PC-9 (cell line): Measurements from ENCODE around the gene PLOD3. TPM values are rescaled to one million over a fixed set of nuclear protein-coding genes. Genes with fewer than 3 reads are reported as not detected.

Experiments
- BruUV-seq: library from RNA; stranded (reverse); fragments of 400-500 nt; replicated peaks from 2 replicates; lab custom pipeline; 2021; lab: Mats Ljungman, UMichigan
- CTCF ChIA-PET: fragments of 300-600 bp; sonication (Branson Sonifier 250); formaldehyde crosslinking; loops from one replicate; lab custom pipeline; 2022; ENCODE audit warnings: antibody characterized with exemption; lab: Charles Lee
- POLR2A ChIA-PET: fragments of 300-600 bp; sonication (Branson Sonifier 250); formaldehyde crosslinking; loops from one replicate; lab custom pipeline; 2022; ENCODE audit warnings: antibody characterized with exemption; ENCODE audit not compliant: unreplicated experiment; lab: Charles Lee
- DNase-seq, 2 experiments: peaks; one replicate each; pipeline versions ENCODE4 v3.0.0 to v3.0.0-alpha.2; 2015 to 2022; ENCODE audit warnings: mixed read lengths in 1 of 2
- H2AFZ ChIP-seq: fragments of 200-600 bp; sonication (generic); 2 replicates; pipeline ENCODE4 v1.8.1; 2017; ENCODE audit warnings: antibody characterized with exemption
- H3F3A ChIP-seq: fragments of 200-600 bp; sonication (generic); 2 replicates; pipeline ENCODE4 v1.8.1; 2017; ENCODE audit warnings: antibody characterized with exemption, mild to moderate bottlenecking, low read depth; ENCODE audit not compliant: insufficient read depth
- H3K27ac ChIP-seq: fragments of 200-600 bp; sonication (generic); 2 replicates; pipeline ENCODE4 v1.6.1; 2016; ENCODE audit warnings: mixed run types
- H3K27me3 ChIP-seq: fragments of 200-600 bp; sonication (generic); 2 replicates; pipeline ENCODE4 v1.6.1; 2016; ENCODE audit warnings: low read depth, mixed run types; ENCODE audit not compliant: insufficient read depth
- H3K36me3 ChIP-seq: fragments of 200-600 bp; sonication (generic); 2 replicates; pipeline ENCODE4 v1.6.1; 2016; ENCODE audit warnings: low read depth, mixed run types
- H3K4me1 ChIP-seq: fragments of 200-600 bp; sonication (generic); replicated peaks from 2 replicates; pipeline ENCODE4 v1.6.1; 2016; ENCODE audit warnings: mixed run types; ENCODE audit not compliant: insufficient read depth
- H3K4me2 ChIP-seq: fragments of 200-600 bp; sonication (generic); 2 replicates; pipeline ENCODE4 v1.6.1; 2017; ENCODE audit warnings: mixed run types
- H3K4me3 ChIP-seq: fragments of 200-600 bp; sonication (generic); 2 replicates; pipeline ENCODE4 v1.6.1; 2016; ENCODE audit warnings: mixed run types
- H3K79me2 ChIP-seq: fragments of 200-600 bp; sonication (generic); 2 replicates; pipeline ENCODE4 v1.6.1; 2017; ENCODE audit warnings: low read depth, mixed run types
- H3K9me2 ChIP-seq: fragments of 200-600 bp; sonication (generic); 2 replicates; pipeline ENCODE4 v1.8.1; 2017; ENCODE audit warnings: mild to moderate bottlenecking; ENCODE audit not compliant: insufficient read depth
- H3K9me3 ChIP-seq: fragments of 200-600 bp; sonication (generic); 2 replicates; pipeline ENCODE4 v1.8.1; 2016; ENCODE audit warnings: low read depth; ENCODE audit not compliant: insufficient read depth
- H4K20me1 ChIP-seq: fragments of 200-600 bp; sonication (generic); 2 replicates; pipeline ENCODE4 v1.8.1; 2017; ENCODE audit not compliant: insufficient read depth
- EZH2 ChIP-seq: fragments of 200-600 bp; sonication (generic); IDR thresholded peaks from 2 replicates; pipeline ENCODE4 v1.8.0; 2017; ENCODE audit warnings: antibody characterized with exemption, low read depth
- intact Hi-C: fragments of 100-400 bp; cut with micrococcal nuclease; formaldehyde crosslinking; loops from one replicate; pipeline ENCODE4 v1.10.0; 2022; ENCODE audit not compliant: unreplicated experiment
- total RNA-seq: library from RNA; stranded (reverse); gene quantifications from 2 replicates; pipeline ENCODE4 v1.2.3, GENCODE V29; 2021
- TF ChIP-seq, protein P1 (sequence below): fragments of 200-600 bp; sonication (generic); conservative IDR thresholded peaks from 2 replicates; pipeline ENCODE4 v1.6.1; 2017; ENCODE audit warnings: mixed run types, antibody characterized with exemption, mild to moderate bottlenecking, moderate library complexity

PLOD3 gene
- total RNA-seq, 1 experiment from 2014 or later, result 93.2 TPM

DNA sequence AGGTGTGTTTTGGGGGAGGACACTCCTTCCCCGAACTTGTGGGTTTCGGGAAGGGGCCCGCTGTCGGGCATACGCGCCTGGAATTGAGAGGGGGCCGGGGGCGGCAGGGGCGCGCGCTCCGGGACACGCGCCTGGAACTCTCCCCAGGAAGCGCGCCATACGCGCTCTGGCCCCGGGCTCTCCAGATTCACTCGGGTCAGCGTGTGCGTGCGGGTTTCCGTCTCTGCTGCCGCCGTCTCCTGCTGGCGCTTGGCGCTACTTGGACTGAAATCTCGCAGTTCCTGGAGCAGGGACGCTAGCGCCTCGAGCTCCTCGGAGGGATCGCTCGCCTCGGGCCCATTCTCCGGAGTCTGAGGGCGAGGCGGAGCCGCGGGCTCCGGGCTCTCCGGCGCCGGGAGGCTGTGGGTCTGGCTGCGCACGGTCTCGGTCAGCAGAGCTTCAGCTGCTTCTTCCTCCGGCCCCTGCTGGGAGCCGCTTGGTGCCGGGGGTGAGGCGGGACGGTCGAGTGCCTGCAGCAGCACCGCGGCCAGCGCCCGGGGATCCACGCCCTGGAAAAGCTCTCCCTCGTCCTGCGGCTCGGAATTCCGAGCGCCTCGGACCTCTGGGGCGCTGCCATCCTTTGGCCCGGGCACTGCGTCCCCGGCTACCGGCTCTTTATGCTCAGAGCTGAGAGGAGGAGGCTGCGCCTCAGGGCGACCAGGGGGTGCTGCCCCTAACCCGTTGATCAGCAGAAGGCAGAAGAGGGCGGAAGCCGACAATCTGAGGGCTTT, 53.1 kb downstream of the PLOD3 start:
- Histone ChIP-seq H3K4me1 (peaks cover 52% of the 10 kb centered on the region), H3K27me3 (peaks cover 17% of the 10 kb centered on the region), H2AFZ (peak overlapping the region; percentile 80; the same call in 1 of the 2 replicates), H3K4me3 (peak overlapping the region; percentile 86), H3K9me3 (no peaks in the 10 kb centered on the region), H3K27ac (peak overlapping the region; percentile 62), H3K36me3 (no peaks in the 10 kb centered on the region), H3F3A (peaks cover 42% of the 10 kb centered on the region), H3K9me2 (no peaks in the 10 kb centered on the region), H3K4me2 (peak overlapping the region; percentile 87), H3K79me2 (peaks cover 6% of the 10 kb centered on the region; the same call in 1 of the 2 replicates), H4K20me1 (peaks cover 7% of the 10 kb centered on the region; the same call in 1 of the 2 replicates)
- TF ChIP-seq, protein P1, sequence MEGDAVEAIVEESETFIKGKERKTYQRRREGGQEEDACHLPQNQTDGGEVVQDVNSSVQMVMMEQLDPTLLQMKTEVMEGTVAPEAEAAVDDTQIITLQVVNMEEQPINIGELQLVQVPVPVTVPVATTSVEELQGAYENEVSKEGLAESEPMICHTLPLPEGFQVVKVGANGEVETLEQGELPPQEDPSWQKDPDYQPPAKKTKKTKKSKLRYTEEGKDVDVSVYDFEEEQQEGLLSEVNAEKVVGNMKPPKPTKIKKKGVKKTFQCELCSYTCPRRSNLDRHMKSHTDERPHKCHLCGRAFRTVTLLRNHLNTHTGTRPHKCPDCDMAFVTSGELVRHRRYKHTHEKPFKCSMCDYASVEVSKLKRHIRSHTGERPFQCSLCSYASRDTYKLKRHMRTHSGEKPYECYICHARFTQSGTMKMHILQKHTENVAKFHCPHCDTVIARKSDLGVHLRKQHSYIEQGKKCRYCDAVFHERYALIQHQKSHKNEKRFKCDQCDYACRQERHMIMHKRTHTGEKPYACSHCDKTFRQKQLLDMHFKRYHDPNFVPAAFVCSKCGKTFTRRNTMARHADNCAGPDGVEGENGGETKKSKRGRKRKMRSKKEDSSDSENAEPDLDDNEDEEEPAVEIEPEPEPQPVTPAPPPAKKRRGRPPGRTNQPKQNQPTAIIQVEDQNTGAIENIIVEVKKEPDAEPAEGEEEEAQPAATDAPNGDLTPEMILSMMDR, result no peak
- TF ChIP-seq EZH2, result no peak
- DNase-seq, result peak; percentile 42 to 56
- POLR2A ChIA-PET, result interaction anchor here (0.7 kb wide), 1 partner anchor 119 kb away, joined by 3 read pairs; no protein-coding TSS in a partner anchor
- intact Hi-C loops, result no loop called here
- CTCF ChIA-PET, result interaction anchor here (0.6 to 1.7 kb wide), 2 partner anchors 20 to 372 kb away, joined by 4 to 7 read pairs; no protein-coding TSS in a partner anchor
- BruUV-seq, result TSS peak; percentile 5

DNA sequence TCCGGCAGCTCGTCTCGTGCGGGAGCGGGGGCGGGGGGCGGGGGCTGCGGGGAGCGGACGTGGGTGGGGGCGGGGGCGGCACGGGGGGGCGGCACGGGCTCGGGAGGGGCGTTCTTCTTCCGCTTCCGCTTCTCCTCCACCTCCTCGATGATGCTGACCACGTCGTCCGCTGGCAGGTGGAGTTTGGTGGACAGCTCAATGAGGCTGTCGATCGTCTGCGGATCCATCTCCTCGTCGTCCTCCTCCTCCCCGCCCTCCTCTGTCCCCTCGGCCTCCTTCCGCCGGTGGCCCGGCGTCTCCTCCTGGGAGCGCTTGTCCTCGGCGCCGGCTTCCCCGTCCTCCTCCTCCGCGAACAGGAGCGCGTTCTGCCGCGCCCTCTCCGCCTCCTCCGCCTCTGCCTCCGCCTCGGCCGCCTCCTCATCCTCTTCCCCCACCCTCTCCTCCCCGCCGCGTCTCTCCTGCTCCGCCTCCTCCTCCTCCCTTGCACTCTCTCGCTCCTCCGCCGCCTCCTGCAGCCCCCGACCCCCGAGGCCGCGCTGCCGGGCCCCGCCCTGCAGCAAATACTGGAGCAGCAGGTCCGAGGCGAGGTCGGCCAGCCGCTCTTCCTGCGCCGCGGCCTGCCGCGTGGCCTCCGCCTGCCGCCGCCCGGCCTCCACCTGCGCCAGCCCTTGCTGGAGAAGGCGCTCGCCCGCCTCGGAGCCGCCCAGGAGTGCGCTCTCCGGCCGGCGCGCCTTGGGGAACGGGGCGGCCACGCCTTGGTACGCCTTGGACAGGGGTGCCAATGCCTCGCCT, 53.9 kb downstream of the PLOD3 start:
- no peaks in the 10 kb centered on the region for H3K9me2 ChIP-seq
- H3K79me2 ChIP-seq, result peaks cover 11% of the 10 kb centered on the region
- H3K27ac ChIP-seq, result peak overlapping the region; percentile 62
- no TSS peak for BruUV-seq
- ChIA-PET CTCF (interaction anchor here (0.6 to 0.9 kb wide), 3 partner anchors 19 to 77 kb away, joined by 3 to 7 read pairs (median 5); no protein-coding TSS in a partner anchor), POLR2A (interaction anchor here (0.7 kb wide), 1 partner anchor 19 kb away, joined by 3 read pairs; no protein-coding TSS in a partner anchor)
- peaks cover 7% of the 10 kb centered on the region; the same call in 1 of the 2 replicates for H4K20me1 ChIP-seq
- TF ChIP-seq EZH2, result no peak
- TF ChIP-seq, protein P1, result no peak
- H3K36me3 ChIP-seq, result no peaks in the 10 kb centered on the region; the same call in 1 of the 2 replicates
- intact Hi-C loops, result no loop called here
- H3K4me2 ChIP-seq, result peak overlapping the region; percentile 87
- DNase-seq, result peak; percentile 56 to 75
- H3K27me3 ChIP-seq, result peaks cover 15% of the 10 kb centered on the region
- peak overlapping the region; percentile 80 for H2AFZ ChIP-seq
- H3K4me1 ChIP-seq, result peaks cover 55% of the 10 kb centered on the region
- H3K4me3 ChIP-seq, result peak overlapping the region; percentile 86
- no peaks in the 10 kb centered on the region for H3K9me3 ChIP-seq
- peaks cover 44% of the 10 kb centered on the region for H3F3A ChIP-seq
